ENCODE results near the gene SENP5.
"Not testable (repeated sequence)": the region's sequence is repeated elsewhere in the genome, so short reads cannot be mapped to it uniquely, and the experiment has no call there.

The SENP5 gene

GRCh38 chr3:196941729-196942225, 74.1 kb downstream of the SENP5 start:
- peak; percentile 31 to 53 for DNase-seq (ENCODE audit: low read depth in 1 of 2, low spot score in 1 of 2)

DNA sequence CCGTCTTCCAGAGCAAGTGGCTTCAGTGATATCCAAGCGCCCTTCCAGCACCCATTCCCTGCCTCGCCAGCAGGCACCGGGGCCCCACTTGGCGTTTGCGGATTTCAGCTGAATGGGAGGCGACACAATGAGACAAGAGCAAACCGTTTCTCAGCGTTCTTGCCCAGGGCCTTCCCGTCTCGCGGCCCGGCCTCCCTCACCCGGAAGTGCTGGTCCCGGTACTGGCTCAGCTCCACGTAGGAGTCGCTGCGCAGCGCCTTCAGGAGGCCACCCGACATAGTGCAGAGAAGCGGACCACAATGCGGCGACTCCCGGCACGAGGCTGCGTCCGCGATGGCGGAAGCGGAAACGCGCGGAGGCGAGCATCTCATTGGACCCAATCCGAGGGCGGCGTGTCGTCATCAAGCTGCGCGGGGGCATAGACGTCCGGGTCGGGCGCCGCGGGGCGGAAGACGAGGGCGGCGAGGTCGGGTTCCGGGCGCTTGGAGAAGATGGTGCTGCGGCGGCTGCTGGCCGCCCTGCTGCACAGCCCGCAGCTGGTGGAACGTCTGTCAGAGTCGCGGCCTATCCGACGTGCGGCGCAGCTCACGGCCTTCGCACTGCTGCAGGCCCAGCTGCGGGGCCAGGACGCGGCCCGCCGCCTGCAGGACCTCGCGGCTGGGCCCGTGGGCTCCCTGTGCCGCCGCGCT, 74.7 kb downstream of the SENP5 start, which contains the start of gene NCBP2:
Gene NCBP2 (minus strand): TSS at position 303 of the 689 bp plus-strand sequence. CDS start 25 bp downstream, at position 278.
- peak; percentile 97 to 100 for DNase-seq (ENCODE audit: low read depth in 1 of 2, low spot score in 1 of 2)

DNA sequence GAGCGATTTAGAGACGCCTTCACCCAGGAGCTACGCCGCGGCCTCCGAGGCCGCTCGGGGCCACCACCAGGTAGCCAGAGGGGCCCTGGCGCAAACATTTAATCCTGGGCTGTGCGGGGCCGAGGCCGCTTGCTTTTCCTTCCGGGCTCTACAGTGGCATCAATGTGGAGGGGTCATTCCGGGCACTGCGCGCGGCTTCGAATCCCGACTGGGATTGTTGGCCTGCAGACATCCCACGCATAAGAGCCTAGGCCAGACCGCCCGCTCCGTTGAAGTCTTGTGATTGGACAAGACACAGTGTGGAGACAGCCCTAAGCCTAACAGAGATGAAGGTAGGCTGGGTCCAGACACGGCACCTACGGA, 75.2 kb downstream of the SENP5 start:
- DNase-seq (ENCODE audit: low read depth in 1 of 2, low spot score in 1 of 2) = no peak

- DNase-seq (ENCODE audit: low read depth in 1 of 2, low spot score in 1 of 2) = not testable (repeated sequence)
Observed at GRCh38 chr3:196944037-196944790, 76.5 kb downstream of the SENP5 start.

- DNase-seq (ENCODE audit: low read depth in 1 of 2, low spot score in 1 of 2) = no peak
Observed at GRCh38 chr3:196947136-196947859, 79.6 kb downstream of the SENP5 start.

DNA sequence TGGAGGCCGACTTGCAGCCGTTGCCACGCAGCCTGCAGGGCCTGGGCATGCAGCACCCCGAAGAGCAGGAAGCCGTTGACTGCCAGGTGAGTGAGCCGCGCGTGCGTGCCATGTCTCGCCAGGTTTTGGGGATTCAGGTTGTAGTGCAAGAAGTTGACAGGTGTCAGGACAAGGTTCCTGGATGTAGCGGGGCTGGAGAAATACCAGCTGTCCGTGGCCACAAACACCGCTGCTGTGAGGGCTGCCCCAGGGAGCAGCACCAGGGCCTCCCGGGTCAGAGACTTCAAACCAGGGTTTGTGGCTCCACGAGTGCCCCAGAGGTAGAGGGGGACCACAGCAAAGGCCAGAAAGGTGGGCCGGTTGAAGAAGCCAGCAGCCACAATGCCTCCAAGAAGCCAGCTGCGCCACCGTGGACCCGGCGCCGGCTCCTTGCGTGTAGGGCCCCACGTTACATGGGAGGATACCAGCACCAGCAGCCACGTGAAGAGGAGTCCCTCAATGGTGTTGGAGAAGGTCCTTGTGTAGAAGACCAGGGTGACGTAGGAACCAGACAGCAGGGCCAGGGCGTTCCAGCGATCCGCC, 80.2 kb downstream of the SENP5 start:
- no peak for DNase-seq (ENCODE audit: low read depth in 1 of 2, low spot score in 1 of 2)

- DNase-seq (ENCODE audit: low read depth in 1 of 2, low spot score in 1 of 2) = no peak
Observed at GRCh38 chr3:196948442-196949284, 80.9 kb downstream of the SENP5 start.

GRCh38 chr3:196949285-196949619, 81.5 kb downstream of the SENP5 start:
- no peak for DNase-seq (ENCODE audit: low read depth in 1 of 2, low spot score in 1 of 2)

GRCh38 chr3:196949750-196950149, 82.0 kb downstream of the SENP5 start:
- no peak for DNase-seq (ENCODE audit: low read depth in 1 of 2, low spot score in 1 of 2)

- DNase-seq (ENCODE audit: low read depth in 1 of 2, low spot score in 1 of 2) = no peak
Observed at GRCh38 chr3:196951371-196951770, 83.7 kb downstream of the SENP5 start.

DNA sequence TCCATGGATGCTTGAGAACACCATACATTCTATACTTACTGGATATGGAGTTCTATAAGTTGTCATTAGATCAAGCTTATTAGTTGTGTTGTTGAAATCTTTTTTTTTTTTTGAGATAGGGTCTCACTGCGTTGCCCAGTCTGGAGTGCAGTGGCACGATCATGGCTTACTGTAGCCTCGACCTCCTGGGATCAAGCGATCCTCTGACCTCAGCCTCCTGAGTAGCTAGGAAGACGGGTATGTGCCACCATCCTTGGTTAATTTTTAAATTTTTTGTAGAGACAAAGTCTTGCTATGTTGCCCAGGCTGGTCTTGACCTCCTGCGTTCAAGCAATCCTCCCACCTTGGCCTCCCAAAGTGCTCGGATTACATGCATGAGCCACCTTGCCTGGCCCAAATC, 87.1 kb downstream of the SENP5 start:
- DNase-seq (ENCODE audit: low read depth in 1 of 2, low spot score in 1 of 2) = no peak

DNA sequence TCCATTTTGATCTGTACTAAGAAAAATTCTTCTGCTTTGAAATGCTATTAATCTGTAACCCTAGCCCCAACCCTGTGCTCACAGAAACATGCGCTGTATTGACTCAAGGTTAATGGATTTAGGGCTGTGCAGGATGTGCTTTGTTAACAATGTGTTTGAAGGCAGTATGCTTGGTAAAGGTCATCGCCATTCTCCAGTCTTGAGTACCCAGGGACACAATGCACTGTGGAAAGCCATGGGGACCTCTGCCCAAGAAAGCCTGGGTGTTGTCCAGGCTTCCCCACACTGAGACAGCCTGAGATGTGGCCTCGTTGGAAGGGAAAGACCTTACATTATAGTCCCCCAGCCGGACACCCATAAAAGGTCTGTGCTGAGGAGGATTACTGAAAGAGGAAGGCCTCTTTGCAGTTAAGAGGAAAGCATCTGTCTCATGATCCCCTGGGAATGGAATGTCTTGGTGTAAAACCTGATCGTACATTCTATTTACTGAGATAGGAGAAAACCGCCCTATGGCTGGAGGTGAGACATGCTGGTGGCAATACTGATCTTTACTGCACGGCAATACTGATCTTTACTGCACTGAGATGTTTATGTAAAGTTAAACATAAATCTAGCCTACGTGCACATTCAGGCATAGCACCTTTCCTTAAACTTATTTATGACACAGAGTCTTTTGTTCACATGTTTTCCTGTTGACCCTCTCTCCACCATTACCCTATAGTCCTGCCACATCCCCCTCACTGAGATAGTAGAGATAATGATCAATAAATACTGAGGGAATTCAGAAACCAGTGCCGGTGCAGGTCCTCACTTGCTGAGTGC, 94.6 kb downstream of the SENP5 start:
- DNase-seq (ENCODE audit: low read depth in 1 of 2, low spot score in 1 of 2) = no peak

DNA sequence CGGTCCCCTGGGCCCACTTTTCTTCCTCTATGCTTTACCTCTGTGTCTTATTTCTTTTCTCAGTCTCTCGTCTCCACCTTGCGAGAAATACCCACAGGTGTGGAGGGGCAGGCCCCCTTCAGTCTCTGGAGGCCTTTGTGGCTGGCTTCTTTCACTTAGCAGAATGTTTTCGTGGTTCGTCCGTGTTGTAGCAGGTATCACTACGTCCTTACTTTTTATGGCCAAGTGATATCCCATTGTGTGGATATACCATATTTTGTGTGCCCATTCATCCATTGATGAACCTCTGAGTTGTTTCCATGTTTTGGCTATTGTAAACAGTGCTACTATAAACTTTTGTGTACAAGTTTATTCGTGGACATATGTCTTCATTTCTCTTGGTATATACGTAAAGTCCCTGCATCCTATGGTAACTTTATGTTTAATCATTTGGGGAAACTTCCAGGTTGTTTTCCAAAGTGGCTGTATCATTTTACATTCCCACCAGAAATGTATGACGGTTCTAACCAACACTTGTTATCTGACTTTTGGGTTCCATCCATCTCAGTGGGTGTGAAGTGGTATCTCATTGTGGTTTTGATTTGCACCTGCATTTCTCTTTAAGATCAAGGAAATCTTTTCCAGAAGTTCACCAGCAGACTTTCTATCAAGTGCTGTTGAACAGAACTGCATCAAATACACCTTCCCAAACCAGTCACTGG, 95.4 kb downstream of the SENP5 start:
- DNase-seq (ENCODE audit: low read depth in 1 of 2, low spot score in 1 of 2) = no peak

- no peak for DNase-seq (ENCODE audit: low read depth in 1 of 2, low spot score in 1 of 2)
Observed at GRCh38 chr3:196963631-196963953, 95.9 kb downstream of the SENP5 start.

DNA sequence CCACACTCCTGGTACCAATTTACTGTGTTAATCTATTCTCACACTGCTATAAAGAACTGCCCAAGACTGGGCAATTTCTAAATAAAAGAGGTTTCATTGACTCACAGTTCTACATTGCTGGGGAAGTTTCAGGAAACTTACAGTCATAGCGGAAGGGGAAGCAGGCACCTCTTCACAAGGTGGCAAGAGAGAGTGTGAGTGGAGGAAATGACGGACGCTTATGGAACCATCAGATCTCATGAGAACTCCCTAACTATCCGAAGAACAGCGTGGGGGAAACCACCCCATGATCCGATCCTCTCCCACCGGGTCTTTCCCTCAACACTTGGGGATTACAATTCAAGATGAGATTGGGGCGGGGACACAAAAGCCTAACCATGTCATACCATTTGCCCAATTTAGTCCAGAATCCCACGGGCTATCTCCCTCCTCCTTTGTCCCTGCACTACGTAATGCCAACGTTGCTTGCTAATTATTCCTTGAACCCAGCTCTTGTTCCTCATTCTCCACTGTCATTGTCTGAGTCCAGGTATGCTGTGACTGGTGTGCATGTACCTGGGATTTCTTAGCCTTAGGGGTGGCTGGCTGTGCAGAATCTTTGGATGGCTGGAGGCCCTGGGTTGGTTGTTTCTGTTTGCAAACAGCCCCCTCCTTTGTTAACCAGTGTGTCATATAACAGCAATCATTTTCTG, 97.5 kb downstream of the SENP5 start:
- DNase-seq (ENCODE audit: low read depth in 1 of 2, low spot score in 1 of 2) = no peak

GRCh38 chr3:196965804-196966173, 98.1 kb downstream of the SENP5 start:
- no peak for DNase-seq (ENCODE audit: low read depth in 1 of 2, low spot score in 1 of 2)

DNA sequence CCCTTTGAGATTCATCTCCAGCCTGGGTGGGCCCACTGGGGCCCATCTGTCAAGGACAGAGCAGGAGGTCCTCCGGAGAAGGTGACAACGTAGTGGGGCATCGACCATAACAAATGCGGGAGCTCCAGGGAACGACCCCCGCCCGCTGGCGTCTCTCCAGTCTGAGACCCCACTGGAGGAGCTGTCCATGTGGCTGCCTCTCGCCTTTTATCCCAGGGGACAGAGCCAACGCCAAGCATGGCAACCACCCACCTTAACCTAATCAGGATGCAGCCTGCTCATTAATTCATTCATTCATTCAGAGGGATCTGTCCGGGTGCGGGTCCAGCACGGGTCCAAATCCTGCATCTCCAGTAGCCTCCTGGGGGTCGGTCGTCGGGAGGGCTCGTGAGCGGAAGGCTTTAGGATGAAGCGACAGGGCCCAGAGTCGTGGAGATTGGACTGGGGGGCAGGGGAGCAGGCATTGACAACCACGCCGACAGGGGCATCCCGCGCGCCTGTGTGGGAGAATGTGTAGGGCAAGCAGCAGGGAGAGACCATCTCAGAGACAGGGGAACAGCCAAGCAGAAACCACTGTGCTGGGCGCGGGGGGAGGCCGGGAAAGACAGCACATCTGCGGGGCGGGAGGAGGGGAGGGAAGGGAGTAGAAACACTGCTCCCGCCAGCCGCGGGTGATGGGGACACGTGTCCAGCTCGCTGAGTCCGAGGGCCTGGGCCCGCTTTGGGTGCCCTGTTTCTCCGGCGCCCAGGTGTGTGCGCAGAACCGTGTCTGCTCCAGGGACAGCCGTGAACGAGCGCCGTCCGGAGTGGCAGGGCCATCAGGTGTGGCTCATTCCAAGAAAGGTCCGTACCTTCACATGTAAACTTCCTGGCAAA, 99.0 kb downstream of the SENP5 start:
- DNase-seq (ENCODE audit: low read depth in 1 of 2, low spot score in 1 of 2) = no peak
